DOHH2 (cell line): ENCODE measurements around the gene UBR1.

ENCODE experiments used
- H3F3A ChIP-seq: fragments of 200-600 bp; sonication (generic), shearing (Covaris generic); 2 replicates; pipeline ENCODE4 v1.6.0; 2016; ENCODE audit warnings: antibody characterized with exemption, mild to moderate bottlenecking; ENCODE audit not compliant: control insufficient read depth, insufficient read depth
- H3K27ac ChIP-seq: fragments of 200-600 bp; sonication (generic); 2 replicates; pipeline ENCODE4 v1.5.1; 2014; ENCODE audit warnings: low read depth, mild to moderate bottlenecking, low read length, moderate library complexity
- H3K27me3 ChIP-seq: fragments of 200-600 bp; sonication (generic); 2 replicates; pipeline ENCODE4 v1.6.1; 2014; ENCODE audit warnings: mild to moderate bottlenecking, low read length, mixed read lengths; ENCODE audit not compliant: control insufficient read depth
- H3K36me3 ChIP-seq: fragments of 200-600 bp; sonication (generic); 2 replicates; pipeline ENCODE4 v1.6.1; 2014; ENCODE audit warnings: mild to moderate bottlenecking, low read length, moderate library complexity, mixed read lengths; ENCODE audit not compliant: control insufficient read depth
- H3K4me1 ChIP-seq: fragments of 200-600 bp; sonication (generic); 2 replicates; pipeline ENCODE4 v1.6.1; 2014; ENCODE audit warnings: mild to moderate bottlenecking, low read length, mixed read lengths; ENCODE audit not compliant: control insufficient read depth
- H3K4me2 ChIP-seq: fragments of 200-600 bp; sonication (generic); 2 replicates; pipeline ENCODE4 v1.6.0; 2014; ENCODE audit warnings: mild to moderate bottlenecking, low read length, moderate library complexity
- H3K4me3 ChIP-seq: fragments of 200-600 bp; sonication (generic); 2 replicates; pipeline ENCODE4 v1.5.1; 2014; ENCODE audit warnings: mild to moderate bottlenecking, low read length, mixed read lengths
- H3K79me2 ChIP-seq: fragments of 200-600 bp; sonication (generic); 2 replicates; pipeline ENCODE4 v1.6.1; 2014; ENCODE audit warnings: mild to moderate bottlenecking, low read length, mixed read lengths; ENCODE audit not compliant: control insufficient read depth
- H3K9me2 ChIP-seq: fragments of 200-600 bp; sonication (generic); replicated peaks from 2 replicates; pipeline ENCODE4 v1.6.1; 2014; ENCODE audit warnings: mild to moderate bottlenecking, low read length, mixed read lengths; ENCODE audit not compliant: control insufficient read depth
- H3K9me3 ChIP-seq: fragments of 200-600 bp; sonication (generic); 2 replicates; pipeline ENCODE4 v1.6.1; 2014; ENCODE audit warnings: antibody characterized with exemption, low read length, mixed read lengths; ENCODE audit not compliant: control insufficient read depth, insufficient read depth
- H4K20me1 ChIP-seq: fragments of 200-600 bp; sonication (generic); 2 replicates; pipeline ENCODE4 v1.6.0; 2014; ENCODE audit warnings: low read depth, mild to moderate bottlenecking, antibody characterized with exemption, low read length, moderate library complexity; ENCODE audit not compliant: control insufficient read depth, insufficient read depth
- EZH2phosphoT487 ChIP-seq: fragments of 200-600 bp; sonication (generic); IDR thresholded peaks from 2 replicates; pipeline ENCODE4 v1.6.1; 2017; ENCODE audit warnings: borderline replicate concordance, mild to moderate bottlenecking, antibody characterized with exemption, low read length, moderate library complexity, mixed read lengths
- TF ChIP-seq, protein P1 (sequence below): fragments of 200-600 bp; sonication (generic); IDR thresholded peaks from one replicate; pipeline ENCODE4 v1.5.1; 2014; ENCODE audit warnings: antibody characterized with exemption, mild to moderate bottlenecking, low read depth, low read length; ENCODE audit not compliant: poor library complexity, severe bottlenecking

UBR1 gene

DNA sequence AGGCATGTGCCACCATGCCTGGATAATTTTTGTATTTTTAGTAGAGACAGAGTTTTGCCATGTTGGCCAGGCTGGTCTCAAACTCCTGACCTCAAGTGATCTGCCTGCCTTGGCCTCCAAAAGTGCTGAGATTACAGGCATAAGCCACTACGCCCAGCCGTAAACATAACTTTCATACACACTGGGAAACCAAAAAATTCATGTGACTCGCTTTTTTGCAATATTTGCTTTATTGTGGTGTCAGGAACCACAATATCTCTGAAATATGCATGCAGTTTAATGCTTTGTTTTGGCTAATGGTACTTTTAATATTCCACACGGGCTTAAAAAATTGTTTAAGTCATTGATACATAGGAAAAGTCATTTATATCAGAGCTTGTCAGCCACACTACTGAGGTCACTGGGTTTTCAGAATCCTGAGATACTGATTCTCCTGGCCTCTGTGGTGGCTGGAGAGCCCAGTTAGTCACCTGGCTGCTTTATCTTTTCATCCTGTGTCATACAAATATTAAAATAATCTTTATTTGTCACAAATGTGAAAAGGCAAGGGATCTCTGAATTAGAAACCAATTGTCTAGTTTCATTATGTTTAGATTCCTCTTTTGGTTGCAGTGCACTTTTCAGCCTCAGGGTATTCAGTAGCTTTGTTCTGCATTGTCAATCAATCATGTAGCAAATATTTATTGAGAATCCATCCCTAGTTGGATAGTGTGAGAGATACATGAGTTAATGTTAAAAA, 37.5 kb upstream of the UBR1 start:
- Histone ChIP-seq H3K36me3 (peaks cover 81% of the 10 kb centered on the region), H3K27ac (0 out of 2 replicates have a peak overlapping the region, but pooled peaks have one; percentile 33), H3K4me2 (peak overlapping the region; percentile 45), H3K9me2 (no peaks in the 10 kb centered on the region), H3K4me1 (peaks cover 23% of the 10 kb centered on the region), H3K9me3 (no peaks in the 10 kb centered on the region), H3K4me3 (0 out of 2 replicates have a peak overlapping the region, but pooled peaks have one; percentile 27), H3K79me2 (peaks cover 10% of the 10 kb centered on the region), H4K20me1 (no peaks in the 10 kb centered on the region), H3K27me3 (no peaks in the 10 kb centered on the region), H3F3A (no peaks in the 10 kb centered on the region)
- TF ChIP-seq EZH2phosphoT487, result no peak
- TF ChIP-seq, protein P1, sequence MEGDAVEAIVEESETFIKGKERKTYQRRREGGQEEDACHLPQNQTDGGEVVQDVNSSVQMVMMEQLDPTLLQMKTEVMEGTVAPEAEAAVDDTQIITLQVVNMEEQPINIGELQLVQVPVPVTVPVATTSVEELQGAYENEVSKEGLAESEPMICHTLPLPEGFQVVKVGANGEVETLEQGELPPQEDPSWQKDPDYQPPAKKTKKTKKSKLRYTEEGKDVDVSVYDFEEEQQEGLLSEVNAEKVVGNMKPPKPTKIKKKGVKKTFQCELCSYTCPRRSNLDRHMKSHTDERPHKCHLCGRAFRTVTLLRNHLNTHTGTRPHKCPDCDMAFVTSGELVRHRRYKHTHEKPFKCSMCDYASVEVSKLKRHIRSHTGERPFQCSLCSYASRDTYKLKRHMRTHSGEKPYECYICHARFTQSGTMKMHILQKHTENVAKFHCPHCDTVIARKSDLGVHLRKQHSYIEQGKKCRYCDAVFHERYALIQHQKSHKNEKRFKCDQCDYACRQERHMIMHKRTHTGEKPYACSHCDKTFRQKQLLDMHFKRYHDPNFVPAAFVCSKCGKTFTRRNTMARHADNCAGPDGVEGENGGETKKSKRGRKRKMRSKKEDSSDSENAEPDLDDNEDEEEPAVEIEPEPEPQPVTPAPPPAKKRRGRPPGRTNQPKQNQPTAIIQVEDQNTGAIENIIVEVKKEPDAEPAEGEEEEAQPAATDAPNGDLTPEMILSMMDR, result no peak

DNA sequence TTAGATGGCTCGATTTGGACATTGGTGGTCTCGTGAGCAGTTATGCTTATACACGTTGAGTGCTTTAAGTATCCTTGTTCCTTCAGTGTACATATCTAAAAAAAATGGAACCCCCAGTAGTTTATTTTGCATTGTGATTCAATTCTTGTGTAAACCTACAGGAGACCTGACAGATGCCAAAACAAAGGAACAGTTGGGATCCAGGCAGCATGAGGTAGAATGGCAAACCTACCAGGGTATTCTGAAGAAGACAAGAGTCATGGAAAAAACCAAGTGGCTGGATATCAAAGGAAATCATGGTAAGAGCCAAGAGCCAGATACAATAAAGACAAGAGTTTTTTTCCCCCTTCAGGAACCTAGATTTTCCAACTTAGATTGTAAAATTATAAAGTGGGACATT, 29.5 kb upstream of the UBR1 start:
- Histone ChIP-seq H3F3A (peaks cover 7% of the 10 kb centered on the region), H3K27me3 (no peaks in the 10 kb centered on the region), H3K36me3 (peaks cover 58% of the 10 kb centered on the region), H3K9me2 (no peaks in the 10 kb centered on the region), H3K9me3 (no peaks in the 10 kb centered on the region), H4K20me1 (no peaks in the 10 kb centered on the region), H3K4me2 (peak overlapping the region; percentile 68), H3K79me2 (peaks cover 36% of the 10 kb centered on the region), H3K4me3 (peak overlapping the region; percentile 82), H3K27ac (no peak overlapping the region), H3K4me1 (peaks cover 18% of the 10 kb centered on the region)
- TF ChIP-seq EZH2phosphoT487, result no peak
- TF ChIP-seq, protein P1, result no peak

DNA sequence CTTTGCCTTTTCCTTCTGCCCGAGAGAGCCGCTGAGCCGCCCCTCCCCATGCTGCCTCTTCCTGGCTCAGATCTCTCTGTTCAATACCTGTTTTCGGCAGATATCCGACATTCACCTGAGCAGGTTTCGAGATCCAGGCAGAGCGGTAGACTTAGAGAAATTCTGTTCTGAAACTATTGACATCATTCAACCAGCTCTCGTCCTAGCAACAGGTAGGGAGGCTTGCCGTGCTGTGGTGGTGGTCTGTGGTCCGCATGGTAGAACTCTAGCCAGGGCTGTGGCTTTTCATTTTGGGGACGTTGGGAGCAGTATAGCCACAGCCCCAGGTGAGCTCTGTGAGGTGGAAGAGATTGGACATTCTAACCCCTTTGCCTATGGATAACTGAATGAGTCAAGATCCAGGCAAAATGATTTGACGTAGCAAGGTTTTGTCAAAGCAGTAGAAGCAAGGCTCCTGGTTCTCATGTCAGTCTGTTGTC, 28.4 kb upstream of the UBR1 start:
- peak overlapping the region; percentile 68 for H3K4me2 ChIP-seq
- TF ChIP-seq, protein P1, result no peak
- no peak for TF ChIP-seq EZH2phosphoT487
- peak overlapping the region; percentile 47 for H3K27ac ChIP-seq
- peaks cover 36% of the 10 kb centered on the region for H3K79me2 ChIP-seq
- peaks cover 7% of the 10 kb centered on the region for H3F3A ChIP-seq
- H3K4me1 ChIP-seq, result peaks cover 18% of the 10 kb centered on the region
- H3K27me3 ChIP-seq, result no peaks in the 10 kb centered on the region
- no peaks in the 10 kb centered on the region for H3K9me2 ChIP-seq
- peaks cover 47% of the 10 kb centered on the region for H3K36me3 ChIP-seq
- H4K20me1 ChIP-seq, result no peaks in the 10 kb centered on the region
- H3K9me3 ChIP-seq, result peaks cover 3% of the 10 kb centered on the region
- peak overlapping the region; percentile 82 for H3K4me3 ChIP-seq
